Stimulated activated effector memory CD8-positive, alpha-beta T cell treated with anti-CD3 and anti-CD28 coated beads, Interleukin-12 subunit alpha, Interleukin-12 subunit beta, amount 100 ng/mL, for 72 hours (primary cell): Measurements from ENCODE around the gene GUCY1B1.
A peak's percentile ranks its signal among the peaks of the same experiment; 100 is the strongest.

Source experiments
- ATAC-seq: fragments of 150-1000 bp; cut with Tn5 transposase; 2 replicates; pipeline ENCODE4 v1.10.0; 2021
- DNase-seq, 2 donors: peaks; one replicate each; pipeline ENCODE4 v3.0.0; 2021 to 2022; ENCODE audit warnings: low spot score in 2 of 2
- H3K27ac Mint-ChIP-seq: one replicate; pipeline ENCODE4 v1.8.0; 2022; ENCODE audit warnings: mild to moderate bottlenecking, mixed read lengths
- H3K36me3 Mint-ChIP-seq: one replicate; pipeline ENCODE4 v1.8.0; 2022; ENCODE audit warnings: mild to moderate bottlenecking, mixed read lengths
- H3K4me1 Mint-ChIP-seq: one replicate; pipeline ENCODE4 v1.8.0; 2022; ENCODE audit warnings: mixed read lengths
- H3K4me3 Mint-ChIP-seq: one replicate; pipeline ENCODE4 v1.8.0; 2022; ENCODE audit warnings: mild to moderate bottlenecking, mixed read lengths
- H3K9me3 Mint-ChIP-seq: one replicate; pipeline ENCODE4 v1.8.0; 2022; ENCODE audit warnings: mixed read lengths

Gene GUCY1B1

GRCh38 chr4:155802190-155802959 is 43.6 kb downstream of the GUCY1B1 start:
- Mint-ChIP-seq H3K4me3 (no peak overlapping the region), H3K4me1 (no peaks in the 10 kb centered on the region), H3K9me3 (no peaks in the 10 kb centered on the region), H3K27ac (no peak overlapping the region), H3K36me3 (no peaks in the 10 kb centered on the region)
- ATAC-seq = no peak
- no peak for DNase-seq

GRCh38 chr4:155805016-155805415 is 46.2 kb downstream of the GUCY1B1 start:
- no peaks in the 10 kb centered on the region for H3K36me3 Mint-ChIP-seq

GRCh38 chr4:155807021-155807420 is 48.2 kb downstream of the GUCY1B1 start:
- Mint-ChIP-seq H3K4me1 (no peaks in the 10 kb centered on the region), H3K9me3 (no peaks in the 10 kb centered on the region), H3K4me3 (no peak overlapping the region), H3K27ac (no peak overlapping the region), H3K36me3 (no peaks in the 10 kb centered on the region)
- ATAC-seq (no peak), DNase-seq (no peak)

More at GRCh38 chr4:155805016-155805415, 46.2 kb downstream of the GUCY1B1 start:
- H3K4me1 Mint-ChIP-seq = no peaks in the 10 kb centered on the region
- H3K27ac Mint-ChIP-seq = no peak overlapping the region
- no peaks in the 10 kb centered on the region for H3K9me3 Mint-ChIP-seq
- H3K4me3 Mint-ChIP-seq = no peak overlapping the region
- ATAC-seq (no peak), DNase-seq (no peak)

- no peak for DNase-seq
Observed at GRCh38 chr4:155809835-155810234, 51.0 kb downstream of the GUCY1B1 start.

GRCh38 chr4:155811083-155811482 is 52.3 kb downstream of the GUCY1B1 start:
- H3K4me1 Mint-ChIP-seq = no peaks in the 10 kb centered on the region
- H3K36me3 Mint-ChIP-seq = no peaks in the 10 kb centered on the region
- no peaks in the 10 kb centered on the region for H3K9me3 Mint-ChIP-seq
- no peak overlapping the region for H3K27ac Mint-ChIP-seq
- no peak for DNase-seq
- no peak overlapping the region for H3K4me3 Mint-ChIP-seq
- ATAC-seq = no peak

More at GRCh38 chr4:155809835-155810234, 51.0 kb downstream of the GUCY1B1 start:
- Mint-ChIP-seq H3K27ac (no peak overlapping the region), H3K9me3 (no peaks in the 10 kb centered on the region), H3K36me3 (no peaks in the 10 kb centered on the region), H3K4me1 (no peaks in the 10 kb centered on the region), H3K4me3 (no peak overlapping the region)
- ATAC-seq = peak; percentile 75

- no peak for DNase-seq
- no peaks in the 10 kb centered on the region for H3K4me1 Mint-ChIP-seq
- no peak for ATAC-seq
- H3K9me3 Mint-ChIP-seq = no peaks in the 10 kb centered on the region
- H3K27ac Mint-ChIP-seq = no peak overlapping the region
- H3K4me3 Mint-ChIP-seq = no peak overlapping the region
- H3K36me3 Mint-ChIP-seq = no peaks in the 10 kb centered on the region
Observed at GRCh38 chr4:155818639-155819038, 59.8 kb downstream of the GUCY1B1 start.

- H3K36me3 Mint-ChIP-seq = no peaks in the 10 kb centered on the region
- ATAC-seq (no peak), DNase-seq (no peak)
- no peak overlapping the region for H3K27ac Mint-ChIP-seq
- H3K4me1 Mint-ChIP-seq = no peaks in the 10 kb centered on the region
- no peaks in the 10 kb centered on the region for H3K9me3 Mint-ChIP-seq
- H3K4me3 Mint-ChIP-seq = no peak overlapping the region
Observed at GRCh38 chr4:155819066-155819465, 60.2 kb downstream of the GUCY1B1 start.

GRCh38 chr4:155820887-155821518 is 62.2 kb downstream of the GUCY1B1 start:
- H3K36me3 Mint-ChIP-seq = no peaks in the 10 kb centered on the region
- H3K9me3 Mint-ChIP-seq = no peaks in the 10 kb centered on the region
- ATAC-seq (no peak), DNase-seq (no peak)
- H3K27ac Mint-ChIP-seq = no peak overlapping the region
- H3K4me1 Mint-ChIP-seq = no peaks in the 10 kb centered on the region
- H3K4me3 Mint-ChIP-seq = no peak overlapping the region

- H3K4me1 Mint-ChIP-seq = no peaks in the 10 kb centered on the region
- ATAC-seq = no peak
- no peaks in the 10 kb centered on the region for H3K9me3 Mint-ChIP-seq
- no peak for DNase-seq
- H3K27ac Mint-ChIP-seq = no peak overlapping the region
- H3K4me3 Mint-ChIP-seq = no peak overlapping the region
- H3K36me3 Mint-ChIP-seq = no peaks in the 10 kb centered on the region
Observed at GRCh38 chr4:155822572-155822971, 63.8 kb downstream of the GUCY1B1 start.

- DNase-seq = no peak
- no peak overlapping the region for H3K4me3 Mint-ChIP-seq
Observed at GRCh38 chr4:155828628-155829027, 69.8 kb downstream of the GUCY1B1 start.

GRCh38 chr4:155832664-155833063 is 73.8 kb downstream of the GUCY1B1 start:
- H3K27ac Mint-ChIP-seq = no peak overlapping the region
- H3K4me3 Mint-ChIP-seq = no peak overlapping the region
- no peaks in the 10 kb centered on the region for H3K9me3 Mint-ChIP-seq
- no peaks in the 10 kb centered on the region for H3K36me3 Mint-ChIP-seq
- no peaks in the 10 kb centered on the region for H3K4me1 Mint-ChIP-seq
- ATAC-seq = no peak
- no peak for DNase-seq

More at GRCh38 chr4:155828628-155829027, 69.8 kb downstream of the GUCY1B1 start:
- no peaks in the 10 kb centered on the region for H3K36me3 Mint-ChIP-seq
- no peak for ATAC-seq
- no peak overlapping the region for H3K27ac Mint-ChIP-seq
- no peaks in the 10 kb centered on the region for H3K4me1 Mint-ChIP-seq
- H3K9me3 Mint-ChIP-seq = no peaks in the 10 kb centered on the region

GRCh38 chr4:155837203-155837796 is 78.5 kb downstream of the GUCY1B1 start:
- ATAC-seq = no peak

GRCh38 chr4:155842080-155842479 is 83.3 kb downstream of the GUCY1B1 start:
- Mint-ChIP-seq H3K9me3 (no peaks in the 10 kb centered on the region), H3K36me3 (no peaks in the 10 kb centered on the region), H3K4me3 (no peak overlapping the region), H3K27ac (no peak overlapping the region), H3K4me1 (no peaks in the 10 kb centered on the region)
- ATAC-seq (no peak), DNase-seq (no peak)

More at GRCh38 chr4:155837203-155837796, 78.5 kb downstream of the GUCY1B1 start:
- no peak for DNase-seq
- no peaks in the 10 kb centered on the region for H3K36me3 Mint-ChIP-seq
- no peak overlapping the region for H3K27ac Mint-ChIP-seq
- H3K4me1 Mint-ChIP-seq = no peaks in the 10 kb centered on the region
- no peak overlapping the region for H3K4me3 Mint-ChIP-seq
- no peaks in the 10 kb centered on the region for H3K9me3 Mint-ChIP-seq

- H3K9me3 Mint-ChIP-seq = no peaks in the 10 kb centered on the region
- H3K36me3 Mint-ChIP-seq = no peaks in the 10 kb centered on the region
- no peak for DNase-seq
- H3K27ac Mint-ChIP-seq = no peak overlapping the region
- ATAC-seq = no peak
- H3K4me3 Mint-ChIP-seq = no peak overlapping the region
- no peaks in the 10 kb centered on the region for H3K4me1 Mint-ChIP-seq
Observed at GRCh38 chr4:155846929-155847328, 88.1 kb downstream of the GUCY1B1 start.

- DNase-seq (no peak), ATAC-seq (no peak)
- Mint-ChIP-seq H3K4me3 (no peak overlapping the region), H3K4me1 (no peaks in the 10 kb centered on the region), H3K9me3 (no peaks in the 10 kb centered on the region), H3K27ac (no peak overlapping the region), H3K36me3 (no peaks in the 10 kb centered on the region)
Observed at GRCh38 chr4:155849042-155849441, 90.2 kb downstream of the GUCY1B1 start.

GRCh38 chr4:155853189-155853588 is 94.4 kb downstream of the GUCY1B1 start:
- no peak overlapping the region for H3K27ac Mint-ChIP-seq

More at GRCh38 chr4:155853189-155853588, 94.4 kb downstream of the GUCY1B1 start:
- no peak overlapping the region for H3K4me3 Mint-ChIP-seq
- no peaks in the 10 kb centered on the region for H3K9me3 Mint-ChIP-seq
- DNase-seq = no peak
- H3K36me3 Mint-ChIP-seq = no peaks in the 10 kb centered on the region
- ATAC-seq = no peak
- no peaks in the 10 kb centered on the region for H3K4me1 Mint-ChIP-seq
